Hematopoietic multipotent progenitor cell treated with erythropoietin and hydrocortisone succinate and interleukin-3 and kit ligand, for 4 days (in vitro differentiated cells): ENCODE measurements around the gene KIF1C.
"Not testable (repeated sequence)": the region's sequence is repeated elsewhere in the genome, so short reads cannot be mapped to it uniquely, and the experiment has no call there.

Experiments
- DNase-seq: peaks from one replicate; pipeline ENCODE4 v3.0.0-alpha.2; 2015

The KIF1C gene

GRCh38 chr17:5045496-5045895 is 47.7 kb downstream of the KIF1C start:
- peak; percentile 18 for DNase-seq

- DNase-seq: no peak
These were observed 49.7 kb downstream of the KIF1C start for GRCh38 chr17:5047446-5047845.

- no peak for DNase-seq
These were observed 51.6 kb downstream of the KIF1C start for GRCh38 chr17:5049314-5049841.

DNA sequence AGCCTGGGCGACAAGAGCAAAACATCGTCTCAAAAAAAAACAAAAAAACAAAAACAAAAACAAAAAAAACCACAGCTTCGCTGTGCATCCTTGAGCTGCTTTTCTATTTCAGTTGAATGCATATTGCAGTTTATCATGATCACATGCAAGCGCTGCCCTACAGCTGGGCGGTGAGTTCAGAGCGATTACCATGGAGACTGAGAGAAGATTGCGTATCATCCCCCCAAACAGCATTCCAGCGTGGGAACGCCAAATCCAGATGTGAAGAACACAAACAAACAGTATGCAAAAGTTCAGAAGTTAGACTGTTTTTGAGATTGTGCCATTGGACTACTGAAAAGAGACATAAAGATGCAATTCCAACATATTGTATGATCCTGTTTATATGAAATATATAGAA is 52.5 kb downstream of the KIF1C start:
- no peak for DNase-seq

DNA sequence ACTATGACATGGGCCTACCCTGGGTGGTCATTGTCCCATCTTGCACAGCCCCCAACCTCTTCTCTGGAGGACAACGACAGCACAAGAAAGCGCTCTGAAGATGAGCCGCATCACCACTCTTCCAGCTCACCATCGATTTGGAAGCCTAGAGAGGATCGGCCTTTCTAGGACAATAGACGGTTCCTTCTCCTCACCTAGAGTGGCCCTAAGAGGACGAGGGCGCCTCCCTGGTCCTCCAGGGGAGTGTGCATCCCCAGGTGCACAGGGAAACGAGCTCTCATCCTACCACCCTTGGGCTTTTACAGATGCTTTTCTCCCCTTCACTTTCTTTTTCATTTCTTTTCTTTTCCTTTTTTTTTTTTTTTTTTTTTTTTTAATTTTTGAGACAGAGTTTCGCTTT is 57.8 kb downstream of the KIF1C start:
- DNase-seq: no peak

DNA sequence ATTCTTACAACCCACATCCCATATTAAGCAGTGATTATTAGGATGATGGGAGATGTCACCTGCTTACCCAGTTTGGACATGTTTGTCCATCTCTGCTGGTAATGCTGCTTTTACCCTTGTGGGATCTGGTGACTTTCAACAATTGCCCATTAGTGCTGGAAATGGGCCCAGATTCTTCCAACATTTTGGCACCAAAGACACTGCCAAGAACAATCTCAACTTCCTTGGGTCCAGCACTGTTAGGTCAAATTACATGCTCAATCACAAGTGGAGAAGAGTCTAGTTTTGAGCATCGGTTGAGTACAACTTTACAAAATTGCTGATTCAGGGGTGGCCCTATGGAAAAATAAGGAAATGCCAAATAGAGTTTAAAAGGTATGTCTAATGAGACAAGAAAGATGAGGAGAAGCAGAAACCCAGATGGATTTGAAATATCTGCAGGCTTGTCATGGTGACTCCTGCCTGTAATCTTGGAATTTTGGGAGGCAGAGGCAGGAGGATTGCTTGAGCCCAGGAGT is 67.5 kb downstream of the KIF1C start:
- no peak for DNase-seq

GRCh38 chr17:5068236-5068635 is 70.5 kb downstream of the KIF1C start:
- DNase-seq: no peak

DNA sequence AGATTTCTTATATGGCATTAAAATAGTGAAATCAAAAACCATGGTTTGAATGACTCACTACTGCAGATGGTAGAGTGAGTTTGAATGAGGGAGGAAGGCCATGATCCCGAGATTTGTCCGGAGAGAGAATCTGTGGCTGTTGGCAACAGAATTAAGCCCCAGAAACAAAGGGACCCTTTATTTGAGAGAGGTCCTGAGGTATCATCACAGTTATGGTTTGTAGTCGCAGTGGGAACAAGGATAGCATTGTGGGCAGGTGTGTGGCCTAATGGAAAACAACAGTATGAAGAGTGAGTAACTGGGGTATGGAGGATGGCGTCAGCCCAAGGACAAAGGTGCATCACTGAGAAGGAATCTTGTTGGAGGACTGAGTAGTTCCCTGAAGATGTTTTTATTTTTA is 72.0 kb downstream of the KIF1C start:
- no peak for DNase-seq

DNA sequence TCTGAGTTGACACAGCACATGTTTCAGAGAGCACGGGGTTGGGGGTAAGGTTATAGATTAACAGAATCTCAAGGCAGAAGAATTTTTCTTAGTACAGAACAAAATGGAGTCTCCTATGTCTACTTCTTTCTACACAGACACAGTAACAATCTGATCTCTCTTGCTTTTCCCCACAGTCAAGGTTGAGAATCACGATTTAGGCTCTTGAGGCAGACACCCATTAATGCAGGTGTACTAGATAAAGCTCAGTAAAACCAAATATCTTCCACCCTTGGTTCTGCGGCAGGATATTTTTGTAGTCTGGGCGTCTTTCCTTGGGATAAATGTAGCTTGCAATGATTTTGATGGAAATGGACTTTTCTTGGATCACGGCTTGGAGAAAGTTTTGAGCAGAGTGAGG is 77.7 kb downstream of the KIF1C start:
- not testable (repeated sequence) for DNase-seq

GRCh38 chr17:5077275-5077674 is 79.5 kb downstream of the KIF1C start:
- not testable (repeated sequence) for DNase-seq

DNA sequence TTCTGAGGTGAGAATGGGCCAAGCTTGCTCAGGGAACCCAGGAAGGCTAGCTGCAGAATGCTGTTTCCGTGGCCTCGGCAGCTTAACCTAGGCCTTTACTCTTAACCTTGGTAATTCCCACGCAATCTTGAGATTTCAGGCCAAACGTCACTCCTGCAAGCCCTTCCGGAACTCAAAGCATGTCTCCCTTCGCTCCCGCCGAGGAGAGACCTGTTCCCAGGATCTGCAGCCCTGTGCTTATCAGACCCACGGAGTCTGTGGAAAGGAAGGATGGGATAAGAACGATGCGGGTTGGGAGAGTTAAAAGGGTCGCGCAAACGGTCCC is 80.0 kb downstream of the KIF1C start:
- DNase-seq: no peak
